Mucosa of stomach (tissue), 1 donor: Measurements from ENCODE around the gene C15orf39.
A peak's percentile ranks its signal among the peaks of the same experiment; 100 is the strongest.

Experiments
- H3K27me3 ChIP-seq: one replicate; pipeline ENCODE4 v1.7.0; 2013; ENCODE audit warnings: mild to moderate bottlenecking, low read length; ENCODE audit not compliant: control insufficient read depth, insufficient read depth
- H3K36me3 ChIP-seq: one replicate; pipeline ENCODE4 v1.7.0; 2013; ENCODE audit warnings: low read length; ENCODE audit not compliant: control insufficient read depth, insufficient read depth
- H3K4me1 ChIP-seq: one replicate; pipeline ENCODE4 v1.7.0; 2013; ENCODE audit warnings: mild to moderate bottlenecking, low read length; ENCODE audit not compliant: control insufficient read depth, insufficient read depth
- H3K4me3 ChIP-seq: one replicate; pipeline ENCODE4 v1.7.0; 2013; ENCODE audit warnings: low read length
- H3K9ac ChIP-seq: one replicate; pipeline ENCODE4 v1.7.0; 2013; ENCODE audit warnings: mild to moderate bottlenecking, low read length, moderate library complexity
- H3K9me3 ChIP-seq: one replicate; pipeline ENCODE4 v1.7.0; 2013; ENCODE audit warnings: mild to moderate bottlenecking, low read length, moderate library complexity; ENCODE audit not compliant: control insufficient read depth
- donor health status: Pancreatic carcinoma.

The C15orf39 gene

DNA sequence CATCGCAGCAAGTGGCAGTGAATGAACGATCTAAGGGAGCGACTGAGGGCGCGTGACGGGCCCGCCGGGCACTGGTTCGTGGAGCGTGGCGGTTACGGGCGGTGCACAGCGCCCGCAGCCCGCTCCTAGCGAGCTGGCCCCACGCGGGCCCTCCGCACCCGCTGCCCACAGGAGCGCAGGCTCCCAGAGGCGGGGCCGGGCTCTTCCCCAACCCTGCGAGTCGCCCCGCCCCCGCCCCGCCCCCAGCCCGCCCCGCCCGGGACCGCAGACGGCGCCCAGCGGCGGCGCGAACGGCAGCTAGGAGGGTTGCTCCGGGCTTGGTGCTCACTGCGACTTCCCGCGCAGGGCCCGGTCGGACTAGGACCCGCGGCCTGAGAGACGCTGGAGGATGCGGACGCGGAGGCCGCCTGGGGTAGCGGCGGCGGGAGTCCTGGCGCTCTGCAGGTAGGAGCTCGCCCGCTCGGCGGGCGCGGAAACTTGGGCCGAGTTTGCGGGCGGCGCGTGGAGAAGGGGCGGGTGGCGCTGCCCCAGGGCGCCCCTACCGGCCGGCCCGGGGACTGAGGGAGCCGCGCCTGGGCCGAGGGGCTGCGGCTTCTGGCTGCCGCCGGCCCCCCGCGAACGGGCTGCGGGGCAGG is at the start of gene C15orf39:
Gene C15orf39 (plus strand): TSS at position 267 of the 635 bp plus-strand sequence. CDS start 4,167 bp downstream, outside the sequence.
- Histone ChIP-seq H3K9me3 (no peaks in the 10 kb centered on the region), H3K36me3 (no peaks in the 10 kb centered on the region), H3K4me3 (peak within 1 kb of the TSS; percentile 91), H3K9ac (peak within 1 kb of the TSS; percentile 98), H3K27me3 (no peaks in the 10 kb centered on the region), H3K4me1 (peaks cover 69% of the 10 kb centered on the region)

DNA sequence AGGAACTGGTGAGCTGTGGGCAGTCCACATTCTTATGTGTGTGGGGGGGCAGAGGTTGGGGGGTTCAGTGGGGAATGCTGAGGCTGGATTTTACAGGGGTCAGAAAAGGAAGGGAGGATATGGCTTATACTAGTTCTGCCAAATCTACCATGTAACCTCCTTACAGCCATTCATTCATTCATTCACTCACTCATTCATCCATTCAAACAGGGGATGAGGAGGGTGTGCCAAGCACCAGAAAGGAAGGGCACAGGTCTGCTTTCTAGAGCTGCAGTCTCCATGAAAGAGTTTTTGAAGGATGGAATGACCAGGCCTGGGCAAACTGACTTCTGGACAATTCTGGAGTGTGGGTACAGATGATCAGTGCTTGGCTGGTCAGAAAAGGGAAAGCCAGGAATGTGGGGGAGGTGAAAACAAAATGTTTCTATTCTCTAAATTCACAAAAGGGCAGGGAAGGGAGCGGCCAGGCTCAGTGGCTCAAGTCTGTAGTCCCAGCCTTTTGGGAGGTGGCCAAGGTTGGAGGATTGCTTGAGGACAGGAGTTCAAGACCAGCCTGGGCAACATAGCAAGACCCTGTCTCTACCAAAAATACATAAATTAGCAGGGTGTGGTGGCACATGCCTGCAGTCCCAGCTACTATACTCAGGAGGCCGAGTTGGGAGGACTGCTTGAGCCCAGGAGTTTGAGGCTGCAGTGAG is 49.2 kb upstream of the C15orf39 start:
- H3K9me3 ChIP-seq: no peaks in the 10 kb centered on the region
- H3K27me3 ChIP-seq: no peaks in the 10 kb centered on the region
- peaks cover 6% of the 10 kb centered on the region for H3K4me1 ChIP-seq
- H3K9ac ChIP-seq: no peak overlapping the region
- H3K4me3 ChIP-seq: no peak overlapping the region
- H3K36me3 ChIP-seq: no peaks in the 10 kb centered on the region

DNA sequence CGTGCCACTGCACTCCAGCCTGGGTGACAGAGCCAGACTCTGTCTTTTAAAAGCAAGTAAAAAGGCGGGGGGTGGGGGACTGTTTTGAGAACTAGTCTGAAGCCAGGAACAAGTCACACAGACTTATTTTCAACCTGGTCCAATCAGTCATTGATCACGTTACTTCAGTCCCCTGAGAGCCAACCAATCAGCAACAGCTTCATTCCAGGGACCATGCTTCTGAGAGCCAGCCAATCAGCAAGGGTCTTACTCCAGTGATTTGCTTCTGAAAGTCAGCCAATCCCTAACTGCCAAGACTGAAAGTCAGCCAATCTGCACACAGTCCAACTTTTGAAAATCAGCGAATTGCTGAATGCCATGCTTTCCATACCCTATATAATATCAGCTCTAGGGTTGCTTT is 48.6 kb upstream of the C15orf39 start:
- no peaks in the 10 kb centered on the region for H3K27me3 ChIP-seq
- no peak overlapping the region for H3K4me3 ChIP-seq
- peaks cover 6% of the 10 kb centered on the region for H3K4me1 ChIP-seq
- H3K9me3 ChIP-seq: no peaks in the 10 kb centered on the region
- no peaks in the 10 kb centered on the region for H3K36me3 ChIP-seq
- H3K9ac ChIP-seq: no peak overlapping the region

DNA sequence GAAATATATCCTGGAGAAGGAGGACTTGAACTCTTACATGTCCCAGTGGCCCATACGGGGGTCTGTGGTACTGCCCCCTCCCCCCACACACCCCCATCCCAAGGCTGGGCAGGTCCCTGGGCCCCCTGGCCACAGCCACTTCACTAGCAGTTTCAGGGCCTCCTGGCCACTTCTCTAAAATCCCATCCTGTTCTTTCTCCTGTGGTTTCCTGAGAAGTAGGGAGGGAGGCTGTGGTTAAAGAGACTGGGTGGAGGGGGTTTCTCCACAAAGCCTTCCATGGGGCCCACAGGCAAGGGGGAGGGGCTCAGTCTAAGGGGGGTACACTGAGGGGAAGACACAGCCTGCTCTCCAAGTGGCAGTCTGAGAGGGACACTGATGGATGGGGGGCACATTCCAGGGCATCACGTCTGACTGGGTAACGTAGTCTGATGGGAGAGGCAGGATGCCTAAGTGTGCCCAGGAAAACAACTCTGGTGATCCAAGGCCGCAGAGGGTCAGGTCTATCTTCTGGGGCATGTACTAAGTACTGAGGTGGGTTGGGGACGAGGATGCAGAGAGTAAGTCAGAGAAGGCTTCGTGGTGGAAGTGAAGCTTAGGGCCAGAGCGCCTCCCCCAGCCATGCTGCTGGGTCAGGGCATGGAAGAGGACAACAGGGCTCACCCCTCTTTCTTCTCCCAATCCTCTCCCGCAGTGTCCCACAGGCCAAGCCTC is 48.0 kb upstream of the C15orf39 start:
- Histone ChIP-seq H3K9me3 (no peaks in the 10 kb centered on the region), H3K36me3 (no peaks in the 10 kb centered on the region), H3K4me3 (no peak overlapping the region), H3K4me1 (peaks cover 11% of the 10 kb centered on the region), H3K9ac (no peak overlapping the region), H3K27me3 (no peaks in the 10 kb centered on the region)

DNA sequence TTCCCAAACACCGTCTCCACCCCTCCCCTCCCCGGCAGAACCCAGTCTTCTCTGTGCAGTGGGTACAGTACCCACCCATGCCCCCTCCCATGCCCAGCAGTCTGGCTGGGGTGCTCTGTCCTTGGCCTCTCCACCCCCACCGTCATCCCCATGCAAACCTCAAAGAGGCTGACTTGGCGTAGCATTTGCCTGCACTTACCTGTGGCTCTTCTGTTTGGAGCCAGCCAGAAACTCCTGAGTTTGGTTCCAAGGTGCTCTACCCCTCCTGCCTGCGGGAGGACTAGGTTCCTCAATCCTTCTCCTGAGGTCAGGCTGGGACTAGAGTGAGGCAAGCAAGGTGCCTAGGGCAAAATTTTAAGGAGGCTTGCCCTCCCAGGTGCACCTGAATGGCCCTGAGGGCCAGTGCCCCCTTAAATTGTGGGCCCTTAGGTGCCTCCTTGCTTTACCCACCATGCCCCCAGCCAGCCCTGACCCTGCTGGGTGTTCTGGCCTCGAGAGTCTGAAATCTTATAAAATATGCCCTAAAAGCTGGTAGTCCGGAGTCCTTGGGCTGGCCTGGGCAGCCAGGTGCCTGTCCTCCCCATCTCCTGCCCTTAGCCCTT is 47.1 kb upstream of the C15orf39 start:
- Histone ChIP-seq H3K36me3 (no peaks in the 10 kb centered on the region), H3K9ac (no peak overlapping the region), H3K9me3 (no peaks in the 10 kb centered on the region), H3K4me3 (no peak overlapping the region), H3K4me1 (peaks cover 16% of the 10 kb centered on the region), H3K27me3 (no peaks in the 10 kb centered on the region)

DNA sequence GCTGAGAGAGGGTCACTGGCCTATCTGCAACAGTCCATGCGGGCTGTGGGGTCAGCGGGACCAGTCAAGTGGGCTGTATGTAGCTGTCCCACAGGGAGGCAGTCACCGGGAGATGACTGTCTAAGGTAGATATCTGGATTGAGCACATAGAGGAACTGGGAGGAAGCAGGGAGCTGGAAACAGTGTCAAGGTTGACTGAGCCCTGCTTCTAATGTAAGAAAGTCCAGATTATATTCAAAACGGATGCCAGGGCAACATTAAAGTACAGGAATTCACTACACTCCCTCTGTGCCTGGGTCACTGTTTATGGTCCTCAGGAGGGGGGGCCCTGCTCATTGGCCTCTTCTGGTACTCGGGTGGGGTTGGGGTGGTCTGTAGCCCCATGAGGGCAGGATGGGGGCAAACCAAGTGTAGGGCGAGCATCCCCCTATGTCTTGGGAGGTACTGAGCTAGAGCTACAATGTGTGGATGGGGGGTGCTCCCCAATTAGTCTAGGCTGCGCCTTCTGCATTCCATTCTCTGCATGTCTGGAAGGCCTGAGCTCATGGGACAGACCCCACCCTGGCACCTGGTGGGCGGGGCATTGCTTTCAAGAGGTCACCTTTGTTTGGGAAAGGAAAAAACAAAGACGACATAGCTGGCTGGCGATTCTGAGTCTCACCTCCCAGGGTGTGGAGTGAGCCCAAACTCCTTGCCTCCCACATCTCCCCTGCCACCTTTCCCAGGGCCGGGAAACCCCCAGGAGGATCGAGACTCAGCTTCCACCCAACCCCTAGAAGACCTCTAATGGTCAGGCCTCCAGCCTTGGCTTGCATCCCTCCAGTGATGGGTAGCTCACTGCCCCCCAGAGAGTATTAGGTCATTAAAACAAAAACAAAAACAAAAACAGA is 45.1 kb upstream of the C15orf39 start:
- Histone ChIP-seq H3K4me3 (no peak overlapping the region), H3K9me3 (no peaks in the 10 kb centered on the region), H3K27me3 (no peaks in the 10 kb centered on the region), H3K9ac (no peak overlapping the region), H3K4me1 (peaks cover 16% of the 10 kb centered on the region), H3K36me3 (no peaks in the 10 kb centered on the region)

DNA sequence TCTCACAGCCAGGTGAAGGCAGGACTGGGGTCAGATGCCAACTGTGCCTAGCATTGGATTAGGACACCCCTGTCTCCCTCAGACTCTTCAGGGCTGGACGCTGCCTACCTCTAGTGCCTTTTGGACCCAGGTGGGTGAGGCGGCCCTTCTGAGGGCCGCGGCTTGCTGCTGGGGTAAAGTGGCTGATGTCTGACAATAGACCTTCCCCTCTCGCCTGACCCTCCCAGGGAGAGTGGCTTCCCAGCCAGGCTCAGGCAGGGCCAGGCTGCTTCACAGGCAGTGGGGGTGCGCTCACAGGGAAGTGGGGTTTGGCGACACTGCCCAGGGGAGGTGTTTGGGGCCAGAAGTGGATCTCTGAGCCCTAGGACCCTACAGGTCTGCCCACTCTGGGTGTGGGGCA is 43.3 kb upstream of the C15orf39 start:
- H3K36me3 ChIP-seq: no peaks in the 10 kb centered on the region
- H3K4me1 ChIP-seq: peaks cover 20% of the 10 kb centered on the region
- no peaks in the 10 kb centered on the region for H3K9me3 ChIP-seq
- H3K27me3 ChIP-seq: no peaks in the 10 kb centered on the region
- no peak overlapping the region for H3K4me3 ChIP-seq
- no peak overlapping the region for H3K9ac ChIP-seq

DNA sequence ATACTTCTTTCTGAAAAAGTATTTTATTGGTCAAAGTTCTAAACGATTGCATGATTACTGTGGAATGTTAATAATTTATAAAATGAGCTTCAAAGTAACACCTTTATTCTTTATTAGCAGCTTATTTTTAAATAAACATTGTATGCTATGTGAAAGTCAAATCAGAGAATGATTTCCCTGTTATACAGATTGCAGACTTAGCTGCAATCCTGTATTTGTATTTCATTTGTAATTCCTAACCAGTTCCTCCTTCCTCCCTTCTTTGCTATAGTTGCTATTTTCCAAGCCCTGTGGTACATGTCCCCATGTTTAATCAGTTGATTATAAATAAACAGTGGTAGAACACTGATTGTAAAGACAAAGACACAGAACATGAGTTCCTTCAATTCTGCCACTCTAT is 42.4 kb upstream of the C15orf39 start:
- H3K9ac ChIP-seq: no peak overlapping the region
- no peaks in the 10 kb centered on the region for H3K9me3 ChIP-seq
- H3K27me3 ChIP-seq: no peaks in the 10 kb centered on the region
- no peaks in the 10 kb centered on the region for H3K36me3 ChIP-seq
- H3K4me1 ChIP-seq: peaks cover 20% of the 10 kb centered on the region
- H3K4me3 ChIP-seq: no peak overlapping the region

DNA sequence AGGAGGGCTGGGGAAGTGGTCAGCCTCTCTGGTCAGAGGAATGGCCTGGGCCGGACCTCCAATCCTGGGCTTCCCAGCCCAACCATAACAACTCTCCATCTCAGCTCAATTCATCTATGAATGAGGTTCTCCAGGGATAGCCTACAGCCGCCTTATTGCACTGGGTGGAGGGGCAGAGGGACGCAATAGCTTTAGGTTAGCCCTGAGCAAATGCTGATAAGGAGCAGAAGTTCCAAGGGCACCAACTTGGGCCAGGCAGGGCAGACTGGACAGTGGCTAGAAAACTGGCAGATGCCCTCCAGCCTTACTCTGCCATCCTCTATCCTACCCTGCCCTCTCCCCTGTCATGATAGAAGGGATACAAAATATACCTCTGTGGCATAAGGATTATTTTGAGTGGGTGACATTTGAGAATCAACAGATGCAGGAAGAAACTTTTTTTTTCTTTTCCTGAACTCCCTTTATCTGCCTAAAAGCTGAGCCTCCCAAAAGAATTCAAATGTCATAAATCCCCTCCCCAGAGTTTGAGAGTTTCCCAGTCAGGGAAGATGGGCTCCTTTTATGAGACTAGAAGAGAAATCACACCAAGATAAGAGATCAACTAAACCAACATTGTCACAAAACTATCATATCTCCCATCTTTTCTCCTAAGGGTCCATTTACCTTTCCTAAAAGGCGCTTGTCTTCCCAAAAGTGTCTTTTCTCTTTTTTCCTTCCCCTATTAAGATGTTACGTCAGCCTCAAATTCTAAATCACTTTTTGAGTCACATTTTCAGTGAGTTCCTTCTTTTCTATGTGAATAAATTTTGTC is 40.4 kb upstream of the C15orf39 start:
- no peak overlapping the region for H3K4me3 ChIP-seq
- H3K9me3 ChIP-seq: no peaks in the 10 kb centered on the region
- no peaks in the 10 kb centered on the region for H3K27me3 ChIP-seq
- H3K36me3 ChIP-seq: no peaks in the 10 kb centered on the region
- H3K4me1 ChIP-seq: peaks cover 20% of the 10 kb centered on the region
- H3K9ac ChIP-seq: no peak overlapping the region

DNA sequence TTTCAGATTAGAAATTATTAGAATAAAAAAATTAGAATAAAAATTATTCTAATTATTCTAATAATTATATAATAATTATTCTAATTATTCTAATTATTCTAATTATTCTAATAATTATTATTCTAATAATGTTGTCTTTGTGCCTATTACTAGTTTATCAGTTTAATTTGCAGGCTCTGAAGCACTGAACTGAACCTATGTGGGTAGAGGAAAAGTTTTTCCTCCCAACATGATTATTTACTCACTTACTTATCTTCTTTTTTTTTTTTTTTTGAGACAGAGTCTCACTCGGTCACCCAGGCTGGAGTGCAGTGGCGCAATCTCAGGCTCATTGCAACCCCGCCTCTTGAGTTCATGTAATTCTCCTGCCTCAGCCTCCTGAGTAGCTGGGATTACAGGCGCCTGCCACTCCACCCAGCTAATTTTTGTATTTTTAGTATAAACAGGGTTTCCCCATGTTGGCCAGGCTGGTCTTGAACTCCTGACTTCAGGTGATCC is 39.7 kb upstream of the C15orf39 start:
- no peak overlapping the region for H3K9ac ChIP-seq
- no peaks in the 10 kb centered on the region for H3K27me3 ChIP-seq
- peaks cover 14% of the 10 kb centered on the region for H3K4me1 ChIP-seq
- H3K36me3 ChIP-seq: no peaks in the 10 kb centered on the region
- H3K9me3 ChIP-seq: no peaks in the 10 kb centered on the region
- H3K4me3 ChIP-seq: no peak overlapping the region

DNA sequence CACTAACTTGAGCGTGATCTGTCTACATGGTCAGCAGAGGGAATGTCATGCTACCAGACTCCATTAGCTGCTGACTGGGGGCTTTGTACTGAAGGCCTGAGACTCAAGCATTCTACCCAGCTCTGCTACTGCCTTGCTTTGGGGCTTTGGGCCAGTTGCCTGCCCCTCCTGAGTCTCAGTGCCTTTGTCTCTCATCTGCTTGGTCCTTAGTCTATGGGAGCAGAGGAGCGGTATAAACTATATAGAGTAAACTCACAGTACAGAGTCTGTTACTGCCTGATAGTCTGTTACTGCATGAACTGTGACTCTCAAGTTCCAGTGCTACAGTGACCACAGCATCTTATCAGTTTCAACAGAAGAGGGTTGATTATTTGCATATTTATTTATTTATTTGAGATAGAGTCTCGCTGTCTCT is 38.5 kb upstream of the C15orf39 start:
- Histone ChIP-seq H3K9me3 (no peaks in the 10 kb centered on the region), H3K9ac (no peak overlapping the region)

More for the DNA sequence above, 38.5 kb upstream of the C15orf39 start:
- H3K4me3 ChIP-seq: no peak overlapping the region
- H3K27me3 ChIP-seq: no peaks in the 10 kb centered on the region
- H3K4me1 ChIP-seq: peaks cover 13% of the 10 kb centered on the region
- no peaks in the 10 kb centered on the region for H3K36me3 ChIP-seq
